UCSD-AML1 (cell line): Measurements from ENCODE around the gene IRF2BP1.
A peak's percentile ranks its signal among the peaks of the same experiment; 100 is the strongest.

Experiments used
- DNase-seq: peaks from one replicate; lab custom pipeline; 2025; ENCODE audit not compliant: unreplicated experiment; lab: John Stamatoyannopoulos, UW

Gene IRF2BP1, protein sequence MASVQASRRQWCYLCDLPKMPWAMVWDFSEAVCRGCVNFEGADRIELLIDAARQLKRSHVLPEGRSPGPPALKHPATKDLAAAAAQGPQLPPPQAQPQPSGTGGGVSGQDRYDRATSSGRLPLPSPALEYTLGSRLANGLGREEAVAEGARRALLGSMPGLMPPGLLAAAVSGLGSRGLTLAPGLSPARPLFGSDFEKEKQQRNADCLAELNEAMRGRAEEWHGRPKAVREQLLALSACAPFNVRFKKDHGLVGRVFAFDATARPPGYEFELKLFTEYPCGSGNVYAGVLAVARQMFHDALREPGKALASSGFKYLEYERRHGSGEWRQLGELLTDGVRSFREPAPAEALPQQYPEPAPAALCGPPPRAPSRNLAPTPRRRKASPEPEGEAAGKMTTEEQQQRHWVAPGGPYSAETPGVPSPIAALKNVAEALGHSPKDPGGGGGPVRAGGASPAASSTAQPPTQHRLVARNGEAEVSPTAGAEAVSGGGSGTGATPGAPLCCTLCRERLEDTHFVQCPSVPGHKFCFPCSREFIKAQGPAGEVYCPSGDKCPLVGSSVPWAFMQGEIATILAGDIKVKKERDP

DNA sequence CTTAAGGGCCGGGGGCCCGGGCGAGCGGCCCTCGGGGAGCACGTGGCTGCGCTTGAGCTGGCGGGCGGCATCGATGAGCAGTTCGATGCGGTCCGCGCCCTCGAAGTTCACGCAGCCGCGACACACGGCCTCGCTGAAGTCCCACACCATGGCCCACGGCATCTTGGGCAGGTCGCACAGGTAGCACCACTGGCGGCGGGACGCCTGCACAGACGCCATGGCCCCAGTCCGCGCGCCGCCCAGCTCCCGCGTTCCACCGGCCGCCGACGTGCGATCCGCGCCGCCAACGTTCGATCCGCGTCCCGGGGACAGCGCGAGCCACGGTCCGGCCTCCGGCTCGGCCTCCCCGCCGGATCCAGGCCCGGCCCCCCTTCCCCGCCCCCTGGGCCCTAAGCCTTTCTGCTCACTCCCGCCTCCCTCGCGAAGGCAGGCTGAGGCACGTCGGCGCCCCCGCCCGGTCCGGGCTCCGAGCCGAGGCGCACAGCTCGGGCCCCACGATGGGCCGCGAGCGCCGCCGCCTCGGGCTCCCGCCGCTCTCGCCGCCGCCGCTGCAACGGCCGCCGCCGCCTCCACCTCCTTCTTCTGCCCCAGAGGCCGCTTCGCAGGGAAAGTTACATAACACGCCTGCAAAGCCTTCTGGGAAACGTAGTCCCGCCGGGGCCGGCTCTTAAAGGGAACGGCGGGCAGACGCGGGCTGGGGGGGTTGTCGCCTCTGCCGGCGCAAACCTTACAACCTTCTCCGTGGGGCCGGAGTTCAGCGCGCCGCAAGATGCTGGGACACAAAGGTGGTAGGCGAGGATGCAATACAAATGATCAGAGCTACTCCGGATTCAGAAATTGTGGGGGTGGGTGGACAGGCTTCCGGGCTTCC lies at the start of gene IRF2BP1:
TSS of gene IRF2BP1 (minus strand) at position 586 of the 871 bp plus-strand sequence. CDS start at position 219, 367 bp downstream.
- peak; percentile 88 for DNase-seq

DNA sequence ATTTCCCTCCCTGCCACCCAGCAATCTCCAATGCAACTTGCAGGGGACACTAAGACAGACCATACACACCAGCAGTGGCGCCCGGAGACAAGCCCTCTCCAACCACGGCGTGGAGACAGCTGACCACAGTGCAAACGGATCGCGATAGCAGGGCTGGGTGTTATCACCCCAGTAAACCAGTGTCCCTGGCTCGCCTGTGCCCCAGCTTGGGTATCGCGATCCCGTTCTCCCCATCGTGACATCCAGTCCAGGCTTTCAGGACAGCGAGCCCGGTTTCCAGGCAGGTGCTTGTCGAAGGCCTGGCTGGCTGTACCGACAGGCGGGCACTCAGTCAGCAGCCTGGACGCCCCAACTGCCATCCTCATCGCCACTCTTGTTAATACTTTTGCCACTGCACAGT lies 49.3 kb upstream of the IRF2BP1 start:
- no peak for DNase-seq

DNA sequence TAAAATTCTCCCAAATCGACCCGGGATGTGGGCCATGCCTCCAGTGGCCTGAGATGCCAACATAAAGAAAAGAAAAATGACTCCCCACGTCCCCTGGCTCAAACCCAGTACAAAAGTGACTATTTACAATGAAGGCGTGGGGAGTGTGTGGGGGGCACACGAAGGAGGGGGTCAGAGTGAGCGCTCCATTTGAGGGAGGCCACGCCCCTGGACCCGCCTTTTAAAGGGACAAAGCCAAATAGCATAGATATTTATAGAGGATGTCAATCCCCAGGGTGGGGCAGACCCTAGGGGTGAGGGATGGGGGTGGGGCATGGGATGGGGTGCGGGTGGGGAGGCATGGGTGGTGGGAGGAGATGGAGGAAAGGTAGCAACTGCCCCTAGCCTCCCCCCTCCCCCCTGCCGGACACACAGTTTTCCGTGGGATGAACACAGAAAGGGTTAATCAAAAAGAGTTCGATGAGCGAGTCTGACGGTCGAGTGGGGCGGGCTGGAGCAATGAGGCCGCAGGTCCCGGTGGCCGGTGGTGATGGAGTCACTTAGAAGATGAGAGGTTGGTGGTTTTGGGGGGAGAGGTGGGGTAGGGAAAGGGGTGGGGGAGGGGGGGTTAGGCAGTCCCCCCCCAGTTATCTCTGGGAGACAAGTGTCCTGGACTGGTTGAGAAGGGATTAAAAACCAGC lies 48.8 kb upstream of the IRF2BP1 start:
- no peak for DNase-seq

DNA sequence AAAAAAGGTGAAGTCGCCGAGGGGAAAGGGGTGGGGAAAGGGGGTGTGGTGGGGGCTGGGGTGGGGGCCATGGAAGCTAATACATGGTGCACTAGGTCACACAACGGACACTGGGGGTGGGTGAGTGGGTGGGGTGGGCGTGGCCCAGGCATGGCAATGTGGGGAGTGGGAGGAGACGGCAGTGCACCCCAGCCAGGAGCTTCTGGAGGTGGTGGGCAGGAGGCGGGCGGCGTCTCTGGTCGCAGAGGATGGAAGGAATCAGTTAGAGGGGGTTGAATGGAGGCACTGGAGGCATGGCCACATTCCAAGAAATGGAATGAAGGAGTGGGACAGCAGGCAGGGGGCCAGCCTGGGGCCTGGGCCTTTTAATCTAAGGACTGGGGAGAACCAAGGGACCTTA lies 47.8 kb upstream of the IRF2BP1 start:
- DNase-seq: no peak

DNA sequence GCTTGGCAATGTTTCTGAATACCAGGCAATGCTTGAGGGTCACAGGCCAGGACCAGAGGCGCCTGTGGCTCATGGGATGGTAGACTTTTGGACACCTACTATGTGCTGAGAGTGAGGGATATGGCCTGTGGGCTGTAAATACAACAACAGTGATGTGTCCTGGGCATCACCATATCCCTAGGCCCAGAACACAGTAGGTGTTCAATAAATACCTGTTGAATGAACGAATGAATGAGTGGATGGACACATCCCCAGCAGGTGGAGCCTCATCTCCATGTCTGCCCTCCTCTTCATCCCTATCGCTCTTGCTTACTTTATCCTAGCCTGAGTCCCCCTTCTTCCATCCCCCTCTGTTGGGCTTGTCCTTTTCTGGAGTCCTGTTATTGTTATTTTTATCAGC lies 45.1 kb upstream of the IRF2BP1 start:
- DNase-seq: no peak

DNA sequence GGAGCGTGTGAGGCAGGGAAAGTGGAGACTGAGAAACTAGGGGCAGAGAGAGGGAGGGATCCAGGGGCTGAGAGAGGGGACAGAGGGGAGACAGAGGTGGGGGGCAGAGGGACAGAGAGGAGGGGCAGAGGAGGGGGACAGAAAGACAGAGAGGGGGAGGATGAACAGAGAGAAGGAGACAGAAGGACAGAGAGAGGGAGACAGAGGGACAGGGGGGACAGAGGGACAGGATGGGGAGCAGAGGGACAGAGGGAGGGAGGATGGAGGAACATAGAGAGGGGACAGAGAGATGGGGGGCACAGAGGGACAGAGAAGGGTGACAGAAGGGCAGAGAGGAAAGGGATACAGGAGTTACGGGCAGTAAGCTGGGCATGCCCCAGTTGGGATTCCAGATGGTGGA lies 43.3 kb upstream of the IRF2BP1 start:
- DNase-seq: no peak

DNA sequence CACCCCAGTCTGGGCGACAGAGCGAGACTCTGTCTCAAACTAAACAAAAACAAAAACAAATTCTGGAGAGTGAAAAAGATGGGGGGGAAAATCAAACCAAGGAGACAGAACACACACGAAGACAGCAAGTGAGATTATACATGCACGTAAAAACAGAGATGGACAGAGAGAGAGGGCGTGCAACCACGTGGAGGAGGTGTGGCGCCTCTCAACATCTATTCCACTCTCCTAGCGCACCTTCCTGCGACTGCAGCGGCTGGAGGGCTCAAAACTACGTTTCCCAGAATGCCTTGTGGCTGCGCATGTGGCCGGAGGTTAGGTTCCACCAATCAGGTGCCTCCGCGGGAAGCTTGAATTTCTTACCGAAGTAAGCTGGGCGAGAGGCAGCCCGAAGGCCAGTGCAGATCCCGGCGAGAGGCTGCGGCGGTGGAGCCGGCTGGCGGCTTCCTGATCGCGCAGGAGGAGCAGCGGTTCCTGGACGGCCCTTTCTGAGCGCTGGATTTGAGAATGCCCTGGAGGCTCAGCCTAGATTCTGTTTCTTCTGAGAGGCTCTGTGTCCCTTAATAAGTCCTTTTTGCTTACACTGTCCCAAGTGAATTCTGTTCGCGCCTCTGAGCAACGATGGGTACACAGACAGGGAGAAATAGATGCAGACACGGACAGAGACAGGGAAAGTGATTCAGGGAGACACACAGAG lies 41.8 kb upstream of the IRF2BP1 start:
- peak; percentile 84 for DNase-seq

DNA sequence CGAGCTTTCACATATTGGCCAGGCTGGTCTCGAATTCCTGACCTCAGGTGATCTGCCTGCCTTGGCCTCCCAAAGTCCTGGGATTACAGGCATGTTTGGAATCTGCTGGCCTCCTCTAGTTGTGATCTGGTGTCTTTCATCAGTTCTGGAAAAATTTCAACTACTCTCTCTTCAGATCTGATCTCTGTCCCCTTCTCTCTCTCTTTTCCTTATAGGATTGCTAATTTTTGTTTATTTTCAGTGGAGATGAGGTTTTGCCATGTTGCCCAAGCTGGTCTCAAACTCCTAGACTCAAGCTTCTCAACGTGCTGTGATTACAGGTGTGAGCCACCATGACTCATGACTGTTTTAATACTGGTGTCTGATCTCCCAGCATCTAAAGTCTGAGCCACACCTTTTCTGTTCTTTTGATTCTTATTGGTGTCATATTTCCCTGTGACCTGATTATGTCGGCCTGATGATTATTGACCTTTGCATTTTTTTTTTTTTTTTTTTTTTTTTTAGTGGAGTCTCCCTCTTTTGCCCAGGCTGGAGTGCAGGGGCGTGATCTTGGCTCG lies 39.0 kb upstream of the IRF2BP1 start:
- DNase-seq: no peak

DNA sequence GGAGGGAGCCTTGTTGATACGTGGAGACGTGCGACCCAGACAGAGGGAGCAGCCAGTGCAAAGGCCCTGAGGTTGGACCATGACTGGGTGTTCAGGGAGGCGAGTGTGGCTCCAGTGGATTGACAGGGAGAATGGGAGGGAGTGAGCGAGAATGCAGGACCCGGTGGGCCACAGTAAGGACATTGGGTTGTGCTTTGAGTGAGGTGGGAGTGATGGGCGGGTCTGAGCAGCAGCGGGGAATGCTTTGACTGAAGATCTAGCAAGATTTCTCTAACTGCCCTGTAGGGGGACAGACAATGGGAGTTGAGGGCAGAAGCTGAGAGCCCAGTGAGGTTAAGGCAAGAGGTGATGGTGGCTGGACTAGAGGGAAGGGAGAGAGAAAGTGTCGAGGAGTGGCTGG lies 36.3 kb upstream of the IRF2BP1 start:
- DNase-seq: no peak

DNA sequence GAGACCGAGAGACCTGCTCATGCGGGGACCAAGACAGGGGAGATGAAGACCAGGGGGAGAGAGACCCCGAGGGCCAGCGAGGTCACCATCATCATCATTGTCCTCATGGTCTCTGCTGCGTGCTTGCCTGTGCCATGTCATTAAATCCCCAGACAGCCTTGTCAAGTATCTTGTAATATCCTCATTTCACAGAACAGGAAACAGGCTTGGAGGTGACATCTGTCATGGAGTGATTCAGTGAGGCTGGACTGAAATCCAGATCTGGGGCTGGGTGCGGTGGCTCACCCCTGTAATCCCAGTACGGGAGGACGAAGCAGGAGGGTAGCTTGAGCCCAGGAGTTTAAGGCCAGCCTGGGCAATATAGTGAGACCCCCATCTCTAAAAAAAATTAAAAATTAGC lies 34.5 kb upstream of the IRF2BP1 start:
- no peak for DNase-seq

DNA sequence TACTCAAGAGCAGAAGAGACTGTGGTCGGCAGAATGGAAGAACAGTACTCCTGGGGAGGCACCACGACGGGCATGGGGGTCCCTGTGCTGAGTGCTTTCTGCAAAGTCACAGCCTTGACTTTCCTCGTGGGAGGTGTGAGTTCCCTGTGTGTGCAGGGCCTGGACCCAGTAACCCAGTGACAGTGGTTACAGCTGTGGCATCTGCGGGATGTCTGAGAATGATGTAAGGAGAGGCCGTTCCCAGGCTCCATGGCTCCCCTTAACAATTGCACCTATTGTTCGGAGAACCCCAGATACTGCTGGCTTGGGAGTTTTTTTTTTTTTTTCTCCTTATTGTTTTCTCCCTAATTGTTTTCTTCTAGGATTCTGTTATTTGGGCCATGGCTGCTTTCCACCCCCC lies 33.7 kb upstream of the IRF2BP1 start:
- no peak for DNase-seq

DNA sequence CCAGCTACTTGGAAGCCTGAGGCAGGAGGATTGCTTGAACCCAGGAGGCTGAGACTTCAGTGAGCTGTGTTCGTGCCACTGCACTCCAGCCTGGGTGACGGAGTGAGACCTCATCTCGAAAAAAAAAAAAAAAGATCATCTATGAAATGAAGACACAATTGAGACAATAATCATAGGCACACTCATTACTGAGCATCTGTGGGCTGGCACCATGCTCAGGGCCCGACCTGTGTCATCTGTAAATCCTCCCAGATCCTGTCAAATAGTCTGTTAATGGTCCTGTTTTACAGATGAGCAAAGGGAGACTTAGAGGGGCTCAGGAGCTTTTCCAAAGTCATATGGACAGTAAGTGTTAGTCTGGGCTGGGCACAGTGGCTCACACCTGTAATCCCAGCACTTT lies 32.8 kb upstream of the IRF2BP1 start:
- no peak for DNase-seq

DNA sequence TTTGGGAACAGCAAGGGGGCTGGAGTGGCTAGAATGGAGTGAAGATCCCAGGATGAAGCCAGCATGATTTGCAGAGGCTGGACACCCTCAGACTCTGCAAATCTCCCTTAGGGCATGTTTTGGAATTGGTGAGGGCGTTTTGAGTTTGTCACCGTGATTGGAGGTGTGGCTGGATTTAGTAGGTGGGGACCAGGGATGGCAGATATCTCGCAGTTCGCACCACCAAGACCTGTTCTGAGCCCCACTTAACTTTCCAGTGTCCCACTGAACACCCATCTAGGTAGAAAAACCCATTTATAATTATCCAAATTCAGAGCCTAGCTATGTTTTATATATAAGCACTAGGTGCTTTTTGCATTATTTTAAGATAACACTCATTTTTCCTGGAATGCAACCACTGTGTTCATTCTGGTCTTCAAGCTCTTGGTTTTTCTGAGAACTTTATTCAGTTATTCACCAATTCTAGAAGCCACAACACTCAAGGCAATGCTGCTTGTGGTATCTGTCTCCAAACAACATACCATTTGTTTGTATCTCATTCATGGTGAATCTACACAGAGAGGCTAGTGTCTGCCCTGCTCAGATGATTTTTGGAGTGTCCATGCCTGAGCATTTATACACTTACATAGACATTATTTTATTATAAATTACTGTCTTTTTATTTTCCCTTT lies 31.6 kb upstream of the IRF2BP1 start:
- DNase-seq: no peak

DNA sequence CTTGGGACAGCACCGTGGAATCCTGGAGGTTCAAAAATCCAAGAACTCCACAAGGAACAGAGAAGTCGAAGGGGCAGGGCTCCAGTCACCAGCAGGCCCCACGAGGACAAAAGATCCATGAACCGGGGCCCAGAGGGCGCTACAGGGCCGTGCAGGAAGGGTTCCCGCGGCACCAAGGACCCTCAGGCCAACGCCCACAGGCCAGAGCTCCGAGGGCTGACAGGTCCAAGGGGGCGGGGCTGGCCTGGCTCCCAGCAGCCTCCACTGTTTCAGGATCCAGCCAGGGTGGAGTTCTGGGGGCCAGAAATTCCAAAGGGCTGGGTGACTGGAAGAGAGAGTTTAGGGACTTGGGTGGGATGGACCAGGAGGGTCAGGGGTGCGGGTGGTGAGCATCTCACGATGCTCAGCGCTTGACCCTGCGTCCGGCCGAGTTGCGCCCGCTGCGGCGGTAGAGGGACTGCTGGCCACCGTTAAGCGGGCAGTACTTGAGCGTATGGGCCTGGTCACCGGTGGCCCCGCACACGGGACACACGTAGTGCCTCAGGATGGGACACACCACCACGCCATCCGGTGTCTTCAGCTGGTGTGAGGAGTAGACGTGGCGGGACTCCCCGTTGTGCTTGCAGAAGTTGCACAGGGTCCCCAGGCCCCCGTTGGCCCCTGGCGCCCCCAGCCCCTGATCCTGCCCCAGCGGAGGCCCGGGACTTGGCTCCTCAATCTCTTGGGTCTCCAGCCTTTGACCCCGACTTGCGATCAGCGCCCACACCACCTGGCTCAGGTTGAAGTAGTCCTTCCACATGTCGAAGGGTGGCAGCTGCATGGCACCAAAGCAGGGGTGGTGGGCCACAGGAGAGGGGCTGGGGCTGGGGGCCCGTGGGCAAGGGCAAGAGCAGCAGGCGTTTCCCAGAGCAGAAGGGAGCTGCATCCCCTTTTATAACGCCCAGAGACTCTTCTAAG lies 28.2 kb upstream of the IRF2BP1 start, which contains the start of gene NANOS2:
TSS of gene NANOS2 (minus strand) at position 905 of the 957 bp plus-strand sequence. CDS start at position 820, 85 bp downstream.
- DNase-seq: peak; percentile 44

DNA sequence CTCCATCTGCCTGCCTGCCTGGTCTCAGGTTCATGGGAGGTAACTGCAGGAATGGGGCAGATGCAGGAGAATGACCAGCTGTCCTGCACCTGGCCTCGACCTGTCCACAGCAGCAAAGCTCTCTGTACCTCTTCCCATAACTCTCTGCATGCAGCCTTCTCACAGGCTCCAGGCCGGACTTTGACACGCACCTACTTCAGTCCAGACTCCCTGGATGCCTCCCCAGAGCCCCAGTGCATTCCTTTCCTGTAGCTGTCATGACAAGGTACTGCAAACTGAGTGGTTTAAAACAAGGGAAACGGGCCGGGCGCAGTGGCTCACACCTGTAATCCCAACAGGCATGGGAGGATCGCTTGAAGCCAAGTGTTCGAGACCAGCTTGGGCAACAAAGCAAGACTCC lies 25.4 kb upstream of the IRF2BP1 start:
- no peak for DNase-seq

DNA sequence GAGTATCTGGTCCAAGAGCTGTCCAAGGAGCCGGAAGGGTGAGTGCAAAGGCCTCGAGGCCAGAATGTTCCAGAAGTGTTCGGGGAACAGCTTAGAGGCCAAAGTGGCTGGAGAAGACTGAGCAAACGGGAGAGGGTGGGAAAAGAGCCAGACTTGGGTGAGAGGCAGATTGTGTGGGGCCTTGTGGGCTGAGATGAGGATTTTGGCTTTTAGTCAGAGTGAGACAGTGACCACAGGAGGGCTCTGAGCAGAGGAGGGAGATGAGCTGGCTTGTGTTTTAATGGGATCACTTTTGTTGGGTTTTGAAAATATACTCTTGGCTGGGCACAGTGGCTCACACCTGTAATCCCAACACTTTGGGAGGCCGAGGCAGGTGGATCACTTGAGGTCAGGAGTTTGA lies 23.0 kb upstream of the IRF2BP1 start:
- DNase-seq: no peak

DNA sequence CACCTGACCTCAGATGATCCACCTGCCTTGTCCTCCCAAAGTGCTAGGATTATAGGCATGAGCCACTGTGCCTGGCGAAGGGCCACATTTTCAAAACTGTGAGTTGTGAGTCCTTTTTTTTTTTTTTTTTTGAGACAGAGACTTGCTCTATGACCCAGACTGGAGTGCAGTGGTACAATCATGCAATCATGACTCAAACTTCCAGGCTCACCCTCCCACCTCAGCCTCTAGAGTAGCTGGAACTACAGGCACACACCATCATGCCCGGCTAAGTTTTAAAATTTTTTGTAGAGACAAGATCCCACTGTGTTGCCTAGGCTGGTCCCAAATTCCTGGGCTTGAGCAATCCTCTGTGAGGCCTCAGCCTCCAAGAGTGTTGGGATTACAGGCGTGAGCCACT lies 20.3 kb upstream of the IRF2BP1 start:
- DNase-seq: no peak

DNA sequence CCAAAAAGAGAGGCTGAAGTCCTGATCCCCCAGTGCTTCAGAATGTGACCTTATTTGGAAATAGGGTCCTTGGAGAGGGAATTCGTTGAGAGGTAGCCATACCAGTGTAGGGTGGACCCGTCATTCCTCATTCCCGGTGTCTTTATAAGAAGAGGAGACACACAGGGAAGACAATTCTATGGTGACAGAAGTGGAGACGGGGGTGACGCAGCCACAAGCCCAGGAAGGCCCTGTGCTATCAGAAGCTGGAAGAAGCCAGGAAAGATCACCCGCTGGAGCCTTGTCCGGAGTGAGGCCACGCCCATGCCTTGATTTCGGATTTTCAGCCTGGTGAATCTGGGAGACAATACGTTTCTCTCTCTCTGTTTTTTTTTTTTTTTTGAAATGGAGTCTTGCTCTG lies 19.1 kb upstream of the IRF2BP1 start:
- no peak for DNase-seq
